ENCODE data around the gene CTR9. TPM values are rescaled to one million over a fixed set of nuclear protein-coding genes. Genes with fewer than 3 reads are reported as not detected.

Gene CTR9
- total and polyA plus RNA-seq, 9 of the 15 experiments (the other 6 are each of a cell fraction or from before 2014, with no cell fraction given) = 25.4 to 79.3 (median 47.3) TPM

GRCh38 chr11:10786451-10786850 is 35.4 kb downstream of the CTR9 start (continued):
- TF ChIP-seq MLLT1 (IDR thresholded peaks at IDR 0.05) (peak in 1 of 2 experiments; percentile 36; a peak in 1 of 4 replicates), MBD2 (IDR thresholded peaks at IDR 0.05; ENCODE audit: borderline replicate concordance, low read depth) (no peak), BRF1 (IDR thresholded peaks at IDR 0.05; ENCODE audit: borderline replicate concordance, extremely low read depth, insufficient read length) (no peak), ZNF239 (CRISPR knock-in tag; IDR thresholded peaks at IDR 0.05) (no peak), HOMEZ (CRISPR knock-in tag; IDR thresholded peaks at IDR 0.05) (no peak), ZNF512 (tag; IDR thresholded peaks at IDR 0.05) (no peak), SOX6 (IDR thresholded peaks at IDR 0.05) (peak; percentile 74), FOSL1 (tag; conservative IDR thresholded peaks at IDR 0.05) (peak; percentile 57), BHLHE40 (IDR thresholded peaks at IDR 0.05; ENCODE audit: low read length) (peak; percentile 46; the same call in 1 of the 2 replicates)
